HEK293T (cell line): ENCODE measurements around the gene DLL1.

ENCODE experiments used
- ELF4 ChIP-seq: fragments of 450-650 bp; IDR thresholded peaks from 2 replicates; pipeline ENCODE4 v1.6.1; 2017; ENCODE audit warnings: antibody characterized with exemption
- FOXK2 ChIP-seq: fragments of 450-650 bp; IDR thresholded peaks from 2 replicates; pipeline ENCODE4 v1.6.1; 2016; ENCODE audit warnings: mild to moderate bottlenecking
- FOXM1 ChIP-seq: fragments of 450-650 bp; IDR thresholded peaks from 2 replicates; pipeline ENCODE4 v1.6.1; 2017; ENCODE audit warnings: mild to moderate bottlenecking, borderline replicate concordance
- L3MBTL2 ChIP-seq: fragments of 450-650 bp; conservative IDR thresholded peaks from 2 replicates; pipeline ENCODE4 v1.6.1; 2016; ENCODE audit warnings: mild to moderate bottlenecking
- PKNOX1 ChIP-seq: fragments of 450-650 bp; IDR thresholded peaks from 2 replicates; pipeline ENCODE4 v1.6.1; 2016
- SUZ12 ChIP-seq: fragments of 450-650 bp; IDR thresholded peaks from 2 replicates; pipeline ENCODE4 v1.6.1; 2016; ENCODE audit warnings: mild to moderate bottlenecking

GRCh38 chr6:170286934-170287265, 4.0 kb downstream of the DLL1 start:
- TF ChIP-seq PKNOX1 (no peak), SUZ12 (no peak), L3MBTL2 (no peak), ELF4 (no peak), FOXM1 (no peak), FOXK2 (no peak)
